ENCODE data around the gene C22orf39.

- no peak for TF ChIP-seq EZH2 (IDR thresholded peaks at IDR 0.05; ENCODE audit: borderline replicate concordance, low read depth, low read length, severe bottlenecking)
- TF ChIP-seq, protein P1, sequence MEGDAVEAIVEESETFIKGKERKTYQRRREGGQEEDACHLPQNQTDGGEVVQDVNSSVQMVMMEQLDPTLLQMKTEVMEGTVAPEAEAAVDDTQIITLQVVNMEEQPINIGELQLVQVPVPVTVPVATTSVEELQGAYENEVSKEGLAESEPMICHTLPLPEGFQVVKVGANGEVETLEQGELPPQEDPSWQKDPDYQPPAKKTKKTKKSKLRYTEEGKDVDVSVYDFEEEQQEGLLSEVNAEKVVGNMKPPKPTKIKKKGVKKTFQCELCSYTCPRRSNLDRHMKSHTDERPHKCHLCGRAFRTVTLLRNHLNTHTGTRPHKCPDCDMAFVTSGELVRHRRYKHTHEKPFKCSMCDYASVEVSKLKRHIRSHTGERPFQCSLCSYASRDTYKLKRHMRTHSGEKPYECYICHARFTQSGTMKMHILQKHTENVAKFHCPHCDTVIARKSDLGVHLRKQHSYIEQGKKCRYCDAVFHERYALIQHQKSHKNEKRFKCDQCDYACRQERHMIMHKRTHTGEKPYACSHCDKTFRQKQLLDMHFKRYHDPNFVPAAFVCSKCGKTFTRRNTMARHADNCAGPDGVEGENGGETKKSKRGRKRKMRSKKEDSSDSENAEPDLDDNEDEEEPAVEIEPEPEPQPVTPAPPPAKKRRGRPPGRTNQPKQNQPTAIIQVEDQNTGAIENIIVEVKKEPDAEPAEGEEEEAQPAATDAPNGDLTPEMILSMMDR (IDR thresholded peaks at IDR 0.05; ENCODE audit: borderline replicate concordance, extremely low read depth, low read length, poor library complexity, severe bottlenecking): no peak
These were observed 27.2 kb downstream of the C22orf39 start for GRCh38 chr22:19420321-19420720.
